Lower leg skin (tissue), 4 donors: ENCODE data around the gene TDRD3. TPM values are rescaled to one million over a fixed set of nuclear protein-coding genes. Genes with fewer than 3 reads are reported as not detected.

Source experiments
- DNase-seq, 2 donors: peaks; one replicate each; pipeline ENCODE4 v3.0.0-alpha.2; 2019; ENCODE audit warnings: low spot score in 2 of 2
- H3K4me3 ChIP-seq: fragments of 200-600 bp; sonication (generic); 2 replicates; pipeline ENCODE4 v1.5.1; 2017; ENCODE audit warnings: mild to moderate bottlenecking, low read depth; ENCODE audit not compliant: poor library complexity, severe bottlenecking
- CTCF ChIP-seq, 3 donors: fragments of 450-650 bp; IDR thresholded peaks; one replicate each; pipeline ENCODE4 v1.5.1; 2016; ENCODE audit warnings: antibody characterized with exemption in 3 of 3, mild to moderate bottlenecking in 3 of 3, moderate library complexity in 2 of 3
- POLR2A ChIP-seq, 2 donors: fragments of 450-650 bp; IDR thresholded peaks; one replicate each; pipeline ENCODE4 v1.6.1; 2016 to 2017; ENCODE audit warnings: antibody characterized with exemption in 2 of 2, mild to moderate bottlenecking in 1 of 2, moderate library complexity in 1 of 2
- WGBS, 2 donors: methylation state at CpG; one replicate each; pipeline ENCODE4 v1.1.5; 2018; 5-methylcytosine and 5-hydroxymethylcytosine counted together
- intact Hi-C: fragments of 100-400 bp; cut with DNase I; formaldehyde crosslinking; loops from one replicate; pipeline ENCODE4 v1.15.0; 2023; ENCODE audit warnings: low total_unique reads
- total RNA-seq, 4 donors: library from RNA; depleted of rRNA; stranded (reverse); fragments of >200 nt; gene quantifications; one replicate each; pipeline ENCODE4 v1.1.0, GENCODE V29; 2016

TDRD3 gene
- total RNA-seq, 4 donors from 2014 or later, result 12.5 to 21.5 (median 18.2) TPM

GRCh38 chr13:60448907-60449510 lies 52.0 kb downstream of the TDRD3 start:
- no peak for DNase-seq
- intact Hi-C loops, result no loop called here
- TF ChIP-seq CTCF (IDR thresholded peaks at IDR 0.05) (no peak), POLR2A (IDR thresholded peaks at IDR 0.05) (no peak)
- H3K4me3 ChIP-seq, result no peak overlapping the region
- WGBS, 2 donors, result 32 to 41% methylated on average over 2 of the region's 2 CpGs

- TF ChIP-seq CTCF (IDR thresholded peaks at IDR 0.05) (no peak), POLR2A (IDR thresholded peaks at IDR 0.05) (no peak)
- intact Hi-C loops, result no loop called here
- DNase-seq, result no peak
- H3K4me3 ChIP-seq, result no peak overlapping the region
- WGBS, 2 donors, result 91 to 95% methylated on average over 3 of the region's 3 CpGs
Observed at GRCh38 chr13:60453490-60453889, 56.5 kb downstream of the TDRD3 start.

GRCh38 chr13:60454425-60454824 lies 57.4 kb downstream of the TDRD3 start:
- DNase-seq, result no peak
- TF ChIP-seq CTCF (IDR thresholded peaks at IDR 0.05) (no peak), POLR2A (IDR thresholded peaks at IDR 0.05) (no peak)
- WGBS, 2 donors, result 95 to 98% methylated on average over 1 of the region's 1 CpG
- intact Hi-C loops, result no loop called here
- no peak overlapping the region for H3K4me3 ChIP-seq

- intact Hi-C loops, result no loop called here
- no peak overlapping the region for H3K4me3 ChIP-seq
- TF ChIP-seq POLR2A (IDR thresholded peaks at IDR 0.05), result no peak
- no peak for TF ChIP-seq CTCF (IDR thresholded peaks at IDR 0.05)
- DNase-seq, result no peak
- 63 to 81% methylated on average over 1 of the region's 1 CpG for WGBS, 2 donors
Observed at GRCh38 chr13:60463787-60464186, 66.8 kb downstream of the TDRD3 start.

- WGBS, 2 donors, result 85 to 97% methylated on average over 3 of the region's 3 CpGs
- intact Hi-C loops, result no loop called here
Observed at GRCh38 chr13:60467098-60467497, 70.1 kb downstream of the TDRD3 start.

More at GRCh38 chr13:60467098-60467497, 70.1 kb downstream of the TDRD3 start:
- no peak for TF ChIP-seq POLR2A (IDR thresholded peaks at IDR 0.05)
- TF ChIP-seq CTCF (IDR thresholded peaks at IDR 0.05), result no peak
- DNase-seq, result no peak
- H3K4me3 ChIP-seq, result no peak overlapping the region
